IPS DF 6.9 (cell line): ENCODE results near the gene RMDN2.
"Not testable (repeated sequence)": the region's sequence is repeated elsewhere in the genome, so short reads cannot be mapped to it uniquely, and the experiment has no call there.

ENCODE experiments used
- DNase-seq: peaks from one replicate; pipeline ENCODE4 v3.0.0-alpha.2; 2013; ENCODE audit warnings: low read depth, low spot score
- H3K27ac ChIP-seq: one replicate; pipeline ENCODE4 v1.5.1; 2013; ENCODE audit warnings: low read length, control low read depth
- H3K27me3 ChIP-seq: 2 replicates; pipeline ENCODE4 v1.6.1; 2013; ENCODE audit warnings: mild to moderate bottlenecking, low read length; ENCODE audit not compliant: control insufficient read depth, insufficient read depth
- H3K36me3 ChIP-seq: 2 replicates; pipeline ENCODE4 v1.6.1; 2013; ENCODE audit warnings: low read length; ENCODE audit not compliant: control insufficient read depth, insufficient read depth
- H3K4me1 ChIP-seq: 2 replicates; pipeline ENCODE4 v1.6.1; 2013; ENCODE audit warnings: low read length; ENCODE audit not compliant: control insufficient read depth, insufficient read depth
- H3K4me3 ChIP-seq: 2 replicates; pipeline ENCODE4 v1.5.1; 2013; ENCODE audit warnings: mild to moderate bottlenecking, low read length
- H3K9me3 ChIP-seq: 2 replicates; pipeline ENCODE4 v1.6.1; 2013; ENCODE audit warnings: low read length, inconsistent platforms; ENCODE audit not compliant: control insufficient read depth, insufficient read depth
- WGBS: extraction: QIAGEN DNeasy Blood & Tissue Kit; methylation state at CpG from one replicate; pipeline ENCODE4 v1.1.7; 2013; ENCODE audit warnings: mixed read lengths, missing lambda C conversion rate; ENCODE audit not compliant: insufficient read length, insufficient coverage; 5-methylcytosine and 5-hydroxymethylcytosine counted together

RMDN2 gene

DNA sequence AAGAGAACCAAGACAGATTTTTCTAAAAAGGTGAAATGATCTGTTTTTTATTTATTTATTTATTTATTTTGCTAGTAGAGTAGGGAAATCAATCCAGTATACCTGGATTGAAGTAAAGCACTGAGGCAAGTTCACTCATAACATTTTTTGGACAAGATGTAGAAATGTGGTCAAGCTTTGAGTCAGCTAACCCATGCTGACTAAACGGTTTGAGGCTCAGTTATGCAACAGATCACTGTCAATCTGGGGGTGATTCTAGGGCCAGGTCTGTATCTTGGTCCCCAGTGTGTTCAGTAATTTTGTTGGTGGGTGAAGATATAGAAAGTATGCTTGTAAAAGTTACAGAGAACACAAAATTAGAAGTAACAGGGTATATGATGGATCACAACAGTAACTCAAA is 60.2 kb downstream of the RMDN2 start:
- Histone ChIP-seq H3K4me1 (no peaks in the 10 kb centered on the region), H3K36me3 (no peaks in the 10 kb centered on the region), H3K4me3 (no peak overlapping the region), H3K9me3 (no peaks in the 10 kb centered on the region), H3K27me3 (no peaks in the 10 kb centered on the region), H3K27ac (no peak overlapping the region)
- no CpG with 5 or more reads among the region's 1 CpG for WGBS
- no peak for DNase-seq

DNA sequence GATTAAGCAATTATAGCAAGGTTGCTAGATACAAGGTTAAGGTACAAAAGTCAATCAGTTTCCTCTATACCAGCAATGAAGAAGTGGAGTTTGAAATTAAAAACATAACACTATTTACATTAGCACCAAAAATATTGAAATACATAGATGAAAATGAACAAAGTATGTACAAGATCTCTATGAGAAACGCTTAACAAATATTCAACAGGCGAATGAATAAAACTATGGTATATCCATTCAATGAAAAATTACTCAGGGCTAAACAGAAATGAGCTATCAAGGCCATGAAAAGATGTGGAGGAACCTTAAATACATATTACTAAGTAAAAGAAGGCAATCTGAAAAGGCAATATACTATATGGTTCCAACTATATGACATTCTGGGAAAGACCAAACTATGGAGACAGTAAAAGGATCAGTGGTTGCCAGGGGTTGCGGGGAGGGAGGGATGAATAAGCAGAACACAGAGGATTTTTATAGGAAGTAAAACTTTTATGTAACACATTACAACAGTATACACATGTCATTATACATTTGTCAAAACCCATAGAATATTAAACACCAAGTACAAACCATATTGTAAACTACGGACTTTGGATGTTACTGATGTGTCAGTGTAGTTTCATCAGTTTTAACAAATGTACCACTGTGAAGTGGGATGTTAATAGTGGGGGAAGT is 62.1 kb downstream of the RMDN2 start:
- no peaks in the 10 kb centered on the region for H3K27me3 ChIP-seq
- no peak for DNase-seq
- no CpG with 5 or more reads among the region's 4 CpGs for WGBS
- H3K27ac ChIP-seq = no peak overlapping the region
- no peak overlapping the region for H3K4me3 ChIP-seq
- H3K4me1 ChIP-seq = no peaks in the 10 kb centered on the region
- H3K36me3 ChIP-seq = no peaks in the 10 kb centered on the region
- H3K9me3 ChIP-seq = no peaks in the 10 kb centered on the region

GRCh38 chr2:37992601-37993000 is 67.5 kb downstream of the RMDN2 start:
- Histone ChIP-seq H3K4me1 (no peaks in the 10 kb centered on the region), H3K9me3 (no peaks in the 10 kb centered on the region), H3K4me3 (no peak overlapping the region), H3K36me3 (no peaks in the 10 kb centered on the region), H3K27me3 (no peaks in the 10 kb centered on the region), H3K27ac (no peak overlapping the region)
- no CpG with 5 or more reads among the region's 3 CpGs for WGBS
- DNase-seq = no peak

- no CpG with 5 or more reads among the region's 3 CpGs for WGBS
- DNase-seq = no peak
- Histone ChIP-seq H3K27me3 (no peaks in the 10 kb centered on the region), H3K27ac (no peak overlapping the region), H3K4me3 (no peak overlapping the region), H3K4me1 (no peaks in the 10 kb centered on the region), H3K36me3 (no peaks in the 10 kb centered on the region), H3K9me3 (no peaks in the 10 kb centered on the region)
Measured at GRCh38 chr2:37993143-37993542, 68.1 kb downstream of the RMDN2 start.

- Histone ChIP-seq H3K27me3 (no peaks in the 10 kb centered on the region), H3K9me3 (no peaks in the 10 kb centered on the region), H3K36me3 (no peaks in the 10 kb centered on the region), H3K4me3 (no peak overlapping the region), H3K4me1 (no peaks in the 10 kb centered on the region), H3K27ac (no peak overlapping the region)
- WGBS = no CpG with 5 or more reads among the region's 1 CpG
- DNase-seq = no peak
Measured at GRCh38 chr2:37997629-37998028, 72.5 kb downstream of the RMDN2 start.

DNA sequence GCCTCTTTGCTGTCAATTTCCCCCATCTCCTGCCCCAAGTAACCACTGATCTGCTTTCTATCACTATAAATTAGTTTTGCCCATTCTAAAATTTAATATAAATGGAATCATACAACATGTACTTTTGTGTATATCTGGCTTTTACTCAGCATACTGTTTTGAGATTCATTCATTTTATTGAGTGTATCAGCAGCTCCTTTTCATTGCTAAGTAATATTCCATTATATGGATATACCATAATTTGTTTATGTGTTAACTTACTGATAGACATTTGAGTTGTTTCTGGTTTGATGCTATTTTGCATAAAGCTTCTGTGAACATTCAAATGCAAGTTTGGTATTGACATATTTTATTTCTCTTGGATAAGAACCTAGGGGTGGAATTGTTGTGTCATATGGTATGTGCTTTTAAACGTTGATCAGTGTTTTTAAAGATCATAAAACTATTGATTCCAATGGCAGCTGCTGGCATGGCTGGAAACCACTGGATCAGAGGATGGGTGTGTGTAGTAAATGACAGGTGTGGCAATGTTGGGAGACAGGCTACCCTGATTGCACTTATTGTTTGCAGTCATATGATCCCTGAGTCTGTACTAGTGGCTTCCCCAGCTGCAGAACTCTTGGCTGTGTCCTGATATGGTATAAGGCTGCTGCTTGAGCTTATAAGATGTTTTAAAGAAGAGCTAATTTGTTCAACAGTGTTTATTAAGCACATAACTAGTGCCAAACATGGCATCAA is 75.6 kb downstream of the RMDN2 start:
- H3K27me3 ChIP-seq = no peaks in the 10 kb centered on the region
- no peaks in the 10 kb centered on the region for H3K9me3 ChIP-seq
- H3K27ac ChIP-seq = no peak overlapping the region
- H3K4me3 ChIP-seq = no peak overlapping the region
- no peak for DNase-seq
- H3K36me3 ChIP-seq = no peaks in the 10 kb centered on the region
- no CpG with 5 or more reads among the region's 1 CpG for WGBS
- H3K4me1 ChIP-seq = no peaks in the 10 kb centered on the region

GRCh38 chr2:38010187-38010586 is 85.1 kb downstream of the RMDN2 start:
- not testable (repeated sequence) for H3K4me3 ChIP-seq, H3K36me3 ChIP-seq, H3K27ac ChIP-seq, DNase-seq, H3K4me1 ChIP-seq, H3K9me3 ChIP-seq, H3K27me3 ChIP-seq
- no CpG with 5 or more reads among the region's 6 CpGs for WGBS

GRCh38 chr2:38010995-38011394 is 85.9 kb downstream of the RMDN2 start:
- no CpG with 5 or more reads among the region's 1 CpG for WGBS
- Histone ChIP-seq H3K9me3 (no peaks in the 10 kb centered on the region), H3K36me3 (no peaks in the 10 kb centered on the region), H3K27ac (no peak overlapping the region), H3K4me1 (no peaks in the 10 kb centered on the region), H3K4me3 (no peak overlapping the region), H3K27me3 (no peaks in the 10 kb centered on the region)
- no peak for DNase-seq

GRCh38 chr2:38013158-38013752 is 88.2 kb downstream of the RMDN2 start:
- H3K9me3 ChIP-seq = no peaks in the 10 kb centered on the region
- no peak overlapping the region for H3K4me3 ChIP-seq
- WGBS = no CpG with 5 or more reads among the region's 3 CpGs
- H3K36me3 ChIP-seq = no peaks in the 10 kb centered on the region
- H3K4me1 ChIP-seq = no peaks in the 10 kb centered on the region; the same call in 1 of the 2 replicates
- DNase-seq = no peak
- no peaks in the 10 kb centered on the region for H3K27me3 ChIP-seq
- no peak overlapping the region for H3K27ac ChIP-seq

DNA sequence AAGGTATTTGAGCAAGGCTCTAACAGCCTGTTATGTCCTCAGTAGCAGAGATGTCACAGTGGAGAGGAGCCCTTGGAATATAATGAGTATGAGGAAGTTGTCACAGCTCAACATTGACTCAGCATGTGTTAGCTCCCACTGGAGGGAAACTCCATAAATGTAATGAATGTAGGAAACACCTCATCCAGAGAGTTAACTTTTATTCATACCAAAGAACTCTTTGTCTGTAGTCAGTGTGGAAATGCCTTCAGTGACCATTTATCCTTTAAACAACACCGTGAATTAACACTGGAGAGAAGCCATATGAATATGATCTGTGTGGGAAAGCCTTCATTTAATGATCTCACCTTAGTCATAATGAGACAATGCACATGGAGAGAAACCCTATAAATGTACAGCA is 91.1 kb downstream of the RMDN2 start:
- no peaks in the 10 kb centered on the region for H3K27me3 ChIP-seq
- no peaks in the 10 kb centered on the region; the same call in 1 of the 2 replicates for H3K4me1 ChIP-seq
- H3K36me3 ChIP-seq = no peaks in the 10 kb centered on the region
- no peak overlapping the region for H3K27ac ChIP-seq
- WGBS = no CpG with 5 or more reads among the region's 1 CpG
- DNase-seq = no peak
- no peak overlapping the region for H3K4me3 ChIP-seq
- H3K9me3 ChIP-seq = no peaks in the 10 kb centered on the region
